Fibroblast of lung (primary cell): ENCODE measurements around the gene ZKSCAN3.

ENCODE experiments used
- EZH2 ChIP-seq: IDR thresholded peaks from 2 replicates; pipeline ENCODE4 v1.5.1; 2012; ENCODE audit warnings: low read length, control low read depth, mild to moderate bottlenecking; ENCODE audit errors: missing control alignments
- TF ChIP-seq, protein P1 (sequence below), 2 donors: IDR thresholded peaks in 1 of 2; conservative IDR thresholded peaks in 1 of 2; 1 replicate in 1 of 2; 2 replicates in 1 of 2; pipeline ENCODE4 v1.5.1; 2011 to 2012; ENCODE audit warnings: low read length in 2 of 2, control low read depth in 1 of 2, inconsistent platforms in 1 of 2, low read depth in 1 of 2, mild to moderate bottlenecking in 1 of 2

DNA sequence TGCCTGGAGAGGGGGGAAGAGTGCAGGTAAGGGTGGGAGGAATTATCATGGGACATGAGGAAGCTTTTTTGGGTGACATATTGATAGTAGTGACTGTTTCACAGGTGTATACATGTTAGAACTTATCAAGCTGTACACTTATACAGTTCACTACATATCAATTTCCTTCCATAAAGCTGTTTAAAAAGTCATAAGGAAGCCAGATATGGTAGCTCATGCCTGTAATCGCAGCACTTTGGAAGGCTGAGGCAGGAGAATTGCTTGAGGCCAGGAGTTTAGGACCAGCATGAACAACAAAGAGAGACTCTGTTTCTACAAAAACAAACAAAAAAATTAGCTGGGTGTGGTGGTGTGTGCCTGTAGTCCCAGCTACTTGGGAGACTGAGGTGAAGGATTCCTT is 28.1 kb downstream of the ZKSCAN3 start:
- TF ChIP-seq, protein P1, sequence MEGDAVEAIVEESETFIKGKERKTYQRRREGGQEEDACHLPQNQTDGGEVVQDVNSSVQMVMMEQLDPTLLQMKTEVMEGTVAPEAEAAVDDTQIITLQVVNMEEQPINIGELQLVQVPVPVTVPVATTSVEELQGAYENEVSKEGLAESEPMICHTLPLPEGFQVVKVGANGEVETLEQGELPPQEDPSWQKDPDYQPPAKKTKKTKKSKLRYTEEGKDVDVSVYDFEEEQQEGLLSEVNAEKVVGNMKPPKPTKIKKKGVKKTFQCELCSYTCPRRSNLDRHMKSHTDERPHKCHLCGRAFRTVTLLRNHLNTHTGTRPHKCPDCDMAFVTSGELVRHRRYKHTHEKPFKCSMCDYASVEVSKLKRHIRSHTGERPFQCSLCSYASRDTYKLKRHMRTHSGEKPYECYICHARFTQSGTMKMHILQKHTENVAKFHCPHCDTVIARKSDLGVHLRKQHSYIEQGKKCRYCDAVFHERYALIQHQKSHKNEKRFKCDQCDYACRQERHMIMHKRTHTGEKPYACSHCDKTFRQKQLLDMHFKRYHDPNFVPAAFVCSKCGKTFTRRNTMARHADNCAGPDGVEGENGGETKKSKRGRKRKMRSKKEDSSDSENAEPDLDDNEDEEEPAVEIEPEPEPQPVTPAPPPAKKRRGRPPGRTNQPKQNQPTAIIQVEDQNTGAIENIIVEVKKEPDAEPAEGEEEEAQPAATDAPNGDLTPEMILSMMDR (conservative IDR thresholded peaks at IDR 0.05 in 1 of 2, IDR thresholded peaks at IDR 0.05 in 1 of 2; ENCODE audit: low read depth in 1 of 2, low read length in 2 of 2) = no peak
- TF ChIP-seq EZH2 = no peak
